Tibial nerve (tissue), 4 donors: Measurements from ENCODE around the gene FXYD2. TPM values are rescaled to one million over a fixed set of nuclear protein-coding genes. Genes with fewer than 3 reads are reported as not detected.

ENCODE experiments used
- DNase-seq, 2 donors: peaks; one replicate each; pipeline ENCODE4 v3.0.0-alpha.2; 2019; ENCODE audit warnings: low spot score in 2 of 2
- H3K27ac ChIP-seq, 4 donors: fragments of 200-600 bp; sonication (generic) in 3 of 4; one replicate each; pipeline ENCODE4 v1.5.1; 2017 to 2019; ENCODE audit warnings: mild to moderate bottlenecking in 1 of 4
- H3K27me3 ChIP-seq, 2 donors: fragments of 200-600 bp; sonication (generic) in 1 of 2; one replicate each; pipeline versions ENCODE4 v1.5.1 to v1.6.0; 2017 to 2019
- H3K36me3 ChIP-seq, 3 donors: fragments of 200-600 bp; sonication (generic); one replicate each; pipeline ENCODE4 v1.5.1; 2018 to 2019
- H3K4me1 ChIP-seq, 4 donors: fragments of 200-600 bp; sonication (generic) in 3 of 4; one replicate each; pipeline ENCODE4 v1.5.1; 2017 to 2019
- H3K4me3 ChIP-seq, 4 donors: fragments of 200-600 bp; sonication (generic) in 3 of 4; one replicate each; pipeline ENCODE4 v1.5.1; 2017 to 2019; ENCODE audit warnings: mild to moderate bottlenecking in 1 of 4, moderate library complexity in 1 of 4
- H3K9me3 ChIP-seq, 4 donors: fragments of 200-600 bp; sonication (generic) in 3 of 4; one replicate each; pipeline ENCODE4 v1.5.1; 2017 to 2019
- EP300 ChIP-seq, 2 donors: sonication (generic); formaldehyde crosslinking; IDR thresholded peaks; one replicate each; pipeline ENCODE4 v1.6.1; 2017; ENCODE audit warnings: antibody characterized with exemption in 2 of 2, mild to moderate bottlenecking in 1 of 2
- POLR2A ChIP-seq, 2 donors: fragments of 450-650 bp; IDR thresholded peaks; one replicate each; pipeline ENCODE4 v1.6.1; 2017; ENCODE audit warnings: antibody characterized with exemption in 2 of 2, mild to moderate bottlenecking in 2 of 2, moderate library complexity in 2 of 2
- WGBS, 2 donors: methylation state at CpG; one replicate each; pipeline ENCODE4 v1.1.5; 2018; 5-methylcytosine and 5-hydroxymethylcytosine counted together
- total RNA-seq, 4 donors: library from RNA; depleted of rRNA; stranded (reverse); fragments of >200 nt; gene quantifications; one replicate each; pipeline ENCODE4 v1.1.0, GENCODE V29; 2016
- TF ChIP-seq, protein P1 (sequence below), 5 experiments: fragments of 200-600 bp in 3 of 5; fragments of 450-650 bp in 2 of 5; sonication (generic) in 3 of 5; IDR thresholded peaks; one replicate each; pipeline ENCODE4 v1.5.1; 2016 to 2019; ENCODE audit warnings: antibody characterized with exemption in 5 of 5, mild to moderate bottlenecking in 3 of 5, moderate library complexity in 2 of 5

The FXYD2 gene
- total RNA-seq, 4 donors from 2014 or later: 0.39 to 1.8 (median 0.96) TPM

GRCh38 chr11:117862753-117863152 lies 38.2 kb upstream of the FXYD2 start:
- WGBS, 2 donors: 83 to 93% methylated on average over 1 of the region's 1 CpG

GRCh38 chr11:117862019-117862725 lies 37.6 kb upstream of the FXYD2 start:
- Histone ChIP-seq H3K9me3 (no peaks in the 10 kb centered on the region), H3K27me3 (no peaks in the 10 kb centered on the region), H3K4me3 (no peak overlapping the region), H3K36me3 (no peaks in the 10 kb centered on the region), H3K4me1 (peaks cover 0 to 10% (median 3%) of the 10 kb centered on the region in 4 donors), H3K27ac (peak overlapping the region; percentile 16 to 66 (median 19))
- TF ChIP-seq, protein P1, sequence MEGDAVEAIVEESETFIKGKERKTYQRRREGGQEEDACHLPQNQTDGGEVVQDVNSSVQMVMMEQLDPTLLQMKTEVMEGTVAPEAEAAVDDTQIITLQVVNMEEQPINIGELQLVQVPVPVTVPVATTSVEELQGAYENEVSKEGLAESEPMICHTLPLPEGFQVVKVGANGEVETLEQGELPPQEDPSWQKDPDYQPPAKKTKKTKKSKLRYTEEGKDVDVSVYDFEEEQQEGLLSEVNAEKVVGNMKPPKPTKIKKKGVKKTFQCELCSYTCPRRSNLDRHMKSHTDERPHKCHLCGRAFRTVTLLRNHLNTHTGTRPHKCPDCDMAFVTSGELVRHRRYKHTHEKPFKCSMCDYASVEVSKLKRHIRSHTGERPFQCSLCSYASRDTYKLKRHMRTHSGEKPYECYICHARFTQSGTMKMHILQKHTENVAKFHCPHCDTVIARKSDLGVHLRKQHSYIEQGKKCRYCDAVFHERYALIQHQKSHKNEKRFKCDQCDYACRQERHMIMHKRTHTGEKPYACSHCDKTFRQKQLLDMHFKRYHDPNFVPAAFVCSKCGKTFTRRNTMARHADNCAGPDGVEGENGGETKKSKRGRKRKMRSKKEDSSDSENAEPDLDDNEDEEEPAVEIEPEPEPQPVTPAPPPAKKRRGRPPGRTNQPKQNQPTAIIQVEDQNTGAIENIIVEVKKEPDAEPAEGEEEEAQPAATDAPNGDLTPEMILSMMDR (IDR thresholded peaks at IDR 0.05): no peak
- TF ChIP-seq EP300 (IDR thresholded peaks at IDR 0.05): no peak
- no peak for TF ChIP-seq POLR2A (IDR thresholded peaks at IDR 0.05)
- 50% methylated on average over 11 to 12 of the region's 12 CpGs for WGBS, 2 donors
- no peak for DNase-seq

More at GRCh38 chr11:117862753-117863152, 38.2 kb upstream of the FXYD2 start:
- Histone ChIP-seq H3K27ac (peak overlapping the region in 2 of 4 donors; percentile 16 to 66), H3K36me3 (no peaks in the 10 kb centered on the region), H3K4me1 (peaks cover 0 to 10% (median 3%) of the 10 kb centered on the region in 4 donors), H3K27me3 (no peaks in the 10 kb centered on the region), H3K4me3 (no peak overlapping the region), H3K9me3 (no peaks in the 10 kb centered on the region)
- TF ChIP-seq, protein P1 (IDR thresholded peaks at IDR 0.05): no peak
- TF ChIP-seq POLR2A (IDR thresholded peaks at IDR 0.05) (no peak), EP300 (IDR thresholded peaks at IDR 0.05) (no peak)
- DNase-seq: no peak

GRCh38 chr11:117861151-117862018 lies 36.8 kb upstream of the FXYD2 start:
- Histone ChIP-seq H3K9me3 (no peaks in the 10 kb centered on the region), H3K27ac (peak overlapping the region in 3 of 4 donors; percentile 16 to 66 (median 19)), H3K27me3 (no peaks in the 10 kb centered on the region), H3K4me3 (no peak overlapping the region), H3K36me3 (no peaks in the 10 kb centered on the region), H3K4me1 (peaks cover 0 to 10% (median 3%) of the 10 kb centered on the region in 4 donors)
- 35 to 40% methylated on average over 13 of the region's 13 CpGs for WGBS, 2 donors
- TF ChIP-seq EP300 (IDR thresholded peaks at IDR 0.05): no peak
- TF ChIP-seq, protein P1 (IDR thresholded peaks at IDR 0.05): no peak
- no peak for DNase-seq

DNA sequence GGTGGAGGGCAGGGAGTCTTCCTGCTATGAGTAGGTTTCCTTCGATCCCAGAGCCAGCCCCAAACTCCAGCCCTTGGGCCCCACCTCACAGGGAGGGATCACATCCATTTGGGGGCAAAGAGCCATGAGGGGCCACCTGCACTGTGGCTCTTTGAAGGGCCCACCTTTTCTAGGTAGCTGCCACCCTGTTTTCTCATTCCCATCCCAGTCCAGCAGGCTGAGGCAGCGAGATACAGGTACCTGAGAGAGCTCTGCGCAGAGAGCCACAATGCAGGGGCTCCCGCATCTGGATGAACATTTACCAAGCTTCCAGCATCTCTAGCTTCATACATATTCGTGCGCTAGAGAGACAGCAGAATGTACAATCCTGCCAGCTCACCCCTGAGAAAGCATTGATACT lies 35.6 kb upstream of the FXYD2 start:
- no peak for DNase-seq
- no peak overlapping the region for H3K4me3 ChIP-seq
- TF ChIP-seq, protein P1 (IDR thresholded peaks at IDR 0.05): no peak
- TF ChIP-seq POLR2A (IDR thresholded peaks at IDR 0.05) (no peak), EP300 (IDR thresholded peaks at IDR 0.05) (no peak)
- WGBS, 2 donors: 82 to 85% methylated on average over 6 of the region's 6 CpGs
- H3K9me3 ChIP-seq: no peaks in the 10 kb centered on the region
- no peaks in the 10 kb centered on the region for H3K36me3 ChIP-seq
- H3K27me3 ChIP-seq: no peaks in the 10 kb centered on the region
- H3K27ac ChIP-seq: no peak overlapping the region
- H3K4me1 ChIP-seq: peaks cover 0 to 10% (median 3%) of the 10 kb centered on the region in 4 donors
